Stomach (tissue), 4 donors: ENCODE measurements around the gene C1orf198.

Source experiments
- POLR2AphosphoS5 ChIP-seq, 3 donors: sonication (generic); formaldehyde crosslinking; IDR thresholded peaks; one replicate each; pipeline ENCODE4 v1.6.1; 2016; ENCODE audit warnings: antibody characterized with exemption in 3 of 3
- TF ChIP-seq, protein P1 (sequence below), 7 experiments: fragments of 450-650 bp in 4 of 7; fragments of 200-600 bp in 3 of 7; sonication (generic) in 3 of 7; IDR thresholded peaks; one replicate each; pipeline ENCODE4 v1.5.1; 2016 to 2019; ENCODE audit warnings: antibody characterized with exemption in 7 of 7, control low read depth in 2 of 7, mild to moderate bottlenecking in 1 of 7

DNA sequence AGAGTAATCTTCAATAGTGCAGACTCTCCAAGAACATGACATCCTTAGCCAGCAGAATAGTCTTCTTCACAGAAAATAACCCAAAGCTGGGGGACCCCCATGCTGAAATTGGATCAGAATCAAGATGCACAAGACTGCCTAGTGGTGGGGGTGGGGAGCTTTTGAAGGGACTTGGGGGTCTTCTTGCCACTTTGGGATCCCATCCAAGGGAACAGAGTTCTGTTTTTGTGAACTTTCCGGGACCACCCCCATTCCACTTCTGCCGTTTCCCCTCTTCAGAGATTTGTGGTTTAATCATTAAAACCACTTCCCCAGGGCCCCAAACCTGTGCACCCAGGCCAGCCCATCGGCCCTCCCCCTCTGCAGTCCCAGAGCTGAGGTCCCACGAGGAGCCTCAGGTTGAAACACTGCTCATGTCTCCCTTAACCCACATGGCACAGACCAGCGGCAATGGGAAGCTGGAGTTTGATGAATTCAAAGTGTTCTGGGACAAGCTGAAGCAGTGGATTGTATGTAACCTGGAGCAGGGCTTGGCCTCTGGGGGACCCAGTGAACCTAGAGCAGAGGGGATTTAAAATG is 76.2 kb downstream of the C1orf198 start:
- no peak for TF ChIP-seq POLR2AphosphoS5 (IDR thresholded peaks at IDR 0.05)
- TF ChIP-seq, protein P1, sequence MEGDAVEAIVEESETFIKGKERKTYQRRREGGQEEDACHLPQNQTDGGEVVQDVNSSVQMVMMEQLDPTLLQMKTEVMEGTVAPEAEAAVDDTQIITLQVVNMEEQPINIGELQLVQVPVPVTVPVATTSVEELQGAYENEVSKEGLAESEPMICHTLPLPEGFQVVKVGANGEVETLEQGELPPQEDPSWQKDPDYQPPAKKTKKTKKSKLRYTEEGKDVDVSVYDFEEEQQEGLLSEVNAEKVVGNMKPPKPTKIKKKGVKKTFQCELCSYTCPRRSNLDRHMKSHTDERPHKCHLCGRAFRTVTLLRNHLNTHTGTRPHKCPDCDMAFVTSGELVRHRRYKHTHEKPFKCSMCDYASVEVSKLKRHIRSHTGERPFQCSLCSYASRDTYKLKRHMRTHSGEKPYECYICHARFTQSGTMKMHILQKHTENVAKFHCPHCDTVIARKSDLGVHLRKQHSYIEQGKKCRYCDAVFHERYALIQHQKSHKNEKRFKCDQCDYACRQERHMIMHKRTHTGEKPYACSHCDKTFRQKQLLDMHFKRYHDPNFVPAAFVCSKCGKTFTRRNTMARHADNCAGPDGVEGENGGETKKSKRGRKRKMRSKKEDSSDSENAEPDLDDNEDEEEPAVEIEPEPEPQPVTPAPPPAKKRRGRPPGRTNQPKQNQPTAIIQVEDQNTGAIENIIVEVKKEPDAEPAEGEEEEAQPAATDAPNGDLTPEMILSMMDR (IDR thresholded peaks at IDR 0.05) = no peak
